GM19467 (cell line): Measurements from ENCODE around the gene STX12.
"Not testable (repeated sequence)": the region's sequence is repeated elsewhere in the genome, so short reads cannot be mapped to it uniquely, and the experiment has no call there.

ENCODE experiments used
- ATAC-seq: cut with Tn5 transposase; IDR thresholded peaks from one replicate; pipeline ENCODE4 v1.9.1; 2021; ENCODE audit warnings: mild to moderate bottlenecking, moderate library complexity; ENCODE audit not compliant: unreplicated experiment

Gene STX12

DNA sequence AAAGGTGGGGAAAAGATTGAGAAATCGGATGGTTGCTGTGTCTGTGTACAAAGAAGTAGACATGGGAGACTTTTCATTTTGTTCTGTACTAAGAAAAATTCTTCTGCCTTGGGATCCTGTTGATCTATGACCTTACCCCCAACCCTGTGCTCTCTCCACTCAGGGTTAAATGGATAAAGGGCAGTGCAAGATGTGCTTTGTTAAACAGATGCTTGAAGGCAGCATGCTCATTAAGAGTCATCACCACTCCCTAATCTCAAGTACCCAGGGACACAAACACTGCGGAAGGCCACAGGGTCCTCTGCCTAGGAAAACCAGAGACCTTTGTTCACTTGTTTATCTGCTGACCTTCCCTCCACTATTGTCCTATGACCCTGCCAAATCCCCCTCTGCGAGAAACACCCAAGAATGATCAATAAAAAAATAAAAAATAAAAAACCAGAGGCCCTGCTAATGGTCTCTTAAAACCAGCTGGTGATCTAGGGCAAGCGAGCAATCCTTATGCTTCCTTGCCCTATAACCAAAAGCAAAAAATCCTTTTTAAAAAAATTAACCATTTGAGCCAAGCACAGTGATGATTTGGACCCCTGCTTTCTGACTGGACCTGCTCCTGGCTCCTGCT is 56.4 kb downstream of the STX12 start:
- not testable (repeated sequence) for ATAC-seq

DNA sequence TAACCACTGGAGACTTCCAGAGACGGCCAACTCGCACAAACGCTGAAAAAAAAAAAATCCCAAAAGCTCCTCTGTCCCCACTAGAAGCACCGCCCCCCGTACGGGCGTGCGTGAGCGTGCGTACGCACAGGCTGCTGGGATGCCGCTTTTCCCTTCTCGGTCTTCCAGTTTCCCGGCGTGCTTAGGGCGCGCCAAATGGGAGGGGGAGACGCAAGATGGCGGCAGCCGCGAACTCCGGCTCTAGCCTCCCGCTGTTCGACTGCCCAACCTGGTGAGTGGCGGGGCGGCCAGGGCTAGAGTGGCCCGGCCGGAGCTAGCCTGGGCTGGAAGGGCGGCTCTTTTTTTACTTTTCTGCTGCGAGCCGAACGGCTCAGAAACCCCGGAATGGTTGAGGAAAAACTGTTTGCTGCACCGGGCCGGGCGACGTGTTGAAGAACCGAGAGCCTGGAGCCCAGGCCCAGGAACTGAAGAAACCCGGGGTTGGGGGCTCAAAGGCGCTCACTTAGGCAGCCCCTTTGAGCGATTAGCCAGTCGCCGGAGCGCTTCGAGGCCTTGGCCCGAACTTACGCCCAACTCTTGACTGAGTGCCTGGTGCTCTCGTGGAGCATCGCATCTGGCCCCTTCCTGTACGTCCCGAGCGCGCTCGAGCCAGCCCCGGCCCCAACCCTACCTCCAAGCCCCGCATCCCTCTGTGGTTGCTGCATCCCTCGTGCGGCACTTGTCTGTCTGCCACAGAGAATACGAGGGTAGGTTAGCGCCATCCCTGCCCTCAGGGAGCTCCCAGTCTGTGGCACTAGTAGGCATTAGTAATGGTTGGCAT is 57.8 kb downstream of the STX12 start, which contains the start of gene PPP1R8:
PPP1R8 (plus strand) TSS at position 162 of the 820 bp plus-strand sequence; CDS start at position 216, 54 bp downstream.
- ATAC-seq: peak; percentile 86

DNA sequence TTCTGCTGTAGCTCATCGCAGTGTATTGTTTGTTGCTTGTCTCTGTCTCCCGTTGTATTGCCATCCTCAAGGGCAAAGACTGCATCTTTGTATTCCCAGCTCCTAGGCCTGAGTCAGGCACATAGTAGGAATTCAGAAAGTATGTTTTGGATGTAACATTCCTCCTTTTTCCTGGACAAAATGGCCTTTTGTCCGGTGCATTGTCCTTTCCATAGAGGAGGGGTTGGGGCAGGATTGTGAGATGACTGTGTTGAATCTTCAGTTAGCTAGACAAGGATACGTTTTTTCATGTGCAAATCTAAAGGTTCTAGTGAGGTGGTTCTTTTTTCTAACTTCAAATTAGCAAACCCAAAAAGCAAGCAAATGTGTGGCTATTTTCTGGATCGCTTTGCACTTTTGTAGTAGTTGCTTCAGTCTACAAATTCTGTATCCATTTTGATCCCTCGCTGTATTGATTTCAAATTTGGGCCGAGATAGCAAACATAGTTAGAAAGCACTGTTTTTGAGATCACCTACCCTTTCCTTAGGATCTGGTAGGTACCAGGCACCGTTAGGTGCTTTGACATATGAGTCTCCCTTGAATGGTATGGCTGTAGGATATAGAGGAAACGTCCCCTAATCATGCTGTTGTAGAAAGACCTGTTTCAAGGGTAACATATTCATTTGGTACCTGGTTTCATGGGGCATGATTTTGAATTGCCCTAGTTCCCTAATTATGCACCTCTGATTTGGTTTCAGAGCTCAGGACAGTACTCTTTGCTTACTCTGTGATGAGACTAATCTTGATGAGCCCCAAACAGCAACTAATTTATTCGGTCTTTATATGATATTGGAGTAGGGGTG is 58.8 kb downstream of the STX12 start:
- no peak for ATAC-seq

DNA sequence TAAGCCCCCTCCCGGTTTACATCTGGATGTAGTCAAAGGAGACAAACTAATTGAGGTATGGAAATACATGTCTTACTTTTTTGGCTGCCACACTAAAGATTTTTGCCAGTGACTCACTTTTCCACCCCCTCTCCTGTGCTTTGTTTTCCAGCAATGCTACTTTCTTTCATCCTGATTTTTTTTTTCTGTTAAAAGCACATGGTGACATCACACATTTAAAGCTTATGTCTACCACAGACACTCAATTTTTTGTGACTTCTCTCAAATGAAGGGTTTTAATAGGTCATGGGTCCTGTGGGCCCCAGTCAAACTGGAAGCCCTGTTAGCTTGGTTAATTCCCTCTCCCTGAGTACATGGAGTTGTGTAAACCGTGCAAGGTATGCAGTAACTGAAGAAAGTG is 59.7 kb downstream of the STX12 start:
- ATAC-seq: no peak

DNA sequence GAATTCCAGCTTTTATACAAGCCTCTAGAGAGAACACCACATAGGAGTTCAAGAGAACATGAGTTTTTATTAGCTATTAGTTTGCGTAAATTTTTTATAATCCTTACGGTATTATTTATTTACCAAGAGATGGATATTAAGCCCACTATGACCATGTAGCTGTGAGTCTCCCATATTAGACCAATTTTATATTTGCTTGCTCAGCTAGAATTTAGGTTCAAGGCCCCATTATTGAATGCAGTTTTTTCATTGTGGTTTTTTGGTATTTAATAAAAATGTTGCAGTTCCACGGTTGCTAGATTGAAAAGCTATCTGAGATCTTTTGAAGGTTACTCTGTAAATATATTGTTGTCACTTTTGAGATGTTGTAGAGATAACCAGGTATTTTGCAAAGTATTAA is 60.5 kb downstream of the STX12 start:
- no peak for ATAC-seq

DNA sequence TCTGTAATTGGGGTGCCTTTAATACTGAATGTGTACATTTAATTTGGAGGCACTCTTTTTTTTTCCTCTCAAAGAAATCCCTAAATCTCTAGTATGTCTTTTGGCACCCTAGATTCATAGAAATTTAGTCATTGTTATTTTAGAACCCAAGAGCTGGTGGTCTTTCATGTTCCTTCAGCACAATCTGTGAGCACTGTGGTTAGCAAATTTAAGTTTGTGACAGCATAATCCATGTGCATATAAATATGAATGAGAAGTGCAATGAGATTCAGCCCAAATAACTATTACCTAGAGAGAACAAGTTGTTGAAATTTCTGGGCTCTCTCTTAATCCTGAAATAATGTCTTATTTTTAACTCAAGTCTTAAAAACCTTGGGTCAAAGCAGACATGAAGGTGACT is 62.0 kb downstream of the STX12 start:
- no peak for ATAC-seq

DNA sequence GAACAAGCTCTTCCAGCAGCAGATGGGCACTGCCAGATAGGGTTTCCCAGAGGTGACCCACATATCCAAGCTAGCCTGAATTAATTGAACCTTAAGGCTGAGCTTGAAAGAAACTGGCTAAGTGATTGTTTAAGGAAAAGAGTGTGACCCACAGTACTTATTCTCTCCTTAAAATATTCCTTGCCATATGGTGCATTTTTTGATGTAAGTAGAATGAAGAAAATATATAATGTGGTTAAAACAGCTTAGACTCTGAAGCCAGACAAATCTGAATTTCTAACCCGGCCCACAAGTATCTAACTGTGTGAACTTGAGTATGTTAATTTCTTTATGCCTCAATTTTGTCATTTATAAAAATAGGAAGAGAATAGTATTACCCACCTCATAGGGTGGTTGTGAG is 62.5 kb downstream of the STX12 start:
- ATAC-seq: no peak

DNA sequence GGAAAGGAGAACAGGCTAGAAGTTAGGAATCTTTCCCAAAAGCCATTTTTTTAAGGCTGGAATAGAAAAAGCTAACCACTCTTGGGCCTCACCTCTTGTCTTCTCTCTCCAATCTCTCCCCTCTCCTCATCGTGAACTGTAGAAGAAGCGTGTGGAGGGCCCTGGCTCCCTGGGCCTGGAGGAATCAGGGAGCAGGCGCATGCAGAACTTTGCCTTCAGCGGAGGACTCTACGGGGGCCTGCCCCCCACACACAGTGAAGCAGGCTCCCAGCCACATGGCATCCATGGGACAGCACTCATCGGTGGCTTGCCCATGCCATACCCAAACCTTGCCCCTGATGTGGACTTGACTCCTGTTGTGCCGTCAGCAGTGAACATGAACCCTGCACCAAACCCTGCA is 76.9 kb downstream of the STX12 start:
- no peak for ATAC-seq

DNA sequence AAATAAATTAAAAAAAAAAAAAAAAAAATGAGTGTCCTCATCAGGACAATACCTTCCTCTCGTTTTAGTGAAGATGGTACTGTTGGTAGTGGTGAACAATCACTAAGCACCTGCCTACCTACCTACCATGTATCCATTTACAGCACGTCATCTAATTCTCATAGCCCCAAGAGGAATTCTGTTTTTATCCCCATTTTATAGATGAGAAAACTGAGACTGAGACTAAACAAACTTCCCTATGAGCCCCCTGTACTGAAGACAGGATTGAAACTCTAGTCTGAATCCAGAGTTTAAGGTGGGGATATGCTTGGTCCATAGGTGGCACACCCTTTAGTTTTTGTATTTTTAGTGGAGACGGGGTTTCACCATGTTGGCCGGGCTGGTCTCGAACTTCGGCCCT is 82.1 kb downstream of the STX12 start:
- ATAC-seq: no peak

DNA sequence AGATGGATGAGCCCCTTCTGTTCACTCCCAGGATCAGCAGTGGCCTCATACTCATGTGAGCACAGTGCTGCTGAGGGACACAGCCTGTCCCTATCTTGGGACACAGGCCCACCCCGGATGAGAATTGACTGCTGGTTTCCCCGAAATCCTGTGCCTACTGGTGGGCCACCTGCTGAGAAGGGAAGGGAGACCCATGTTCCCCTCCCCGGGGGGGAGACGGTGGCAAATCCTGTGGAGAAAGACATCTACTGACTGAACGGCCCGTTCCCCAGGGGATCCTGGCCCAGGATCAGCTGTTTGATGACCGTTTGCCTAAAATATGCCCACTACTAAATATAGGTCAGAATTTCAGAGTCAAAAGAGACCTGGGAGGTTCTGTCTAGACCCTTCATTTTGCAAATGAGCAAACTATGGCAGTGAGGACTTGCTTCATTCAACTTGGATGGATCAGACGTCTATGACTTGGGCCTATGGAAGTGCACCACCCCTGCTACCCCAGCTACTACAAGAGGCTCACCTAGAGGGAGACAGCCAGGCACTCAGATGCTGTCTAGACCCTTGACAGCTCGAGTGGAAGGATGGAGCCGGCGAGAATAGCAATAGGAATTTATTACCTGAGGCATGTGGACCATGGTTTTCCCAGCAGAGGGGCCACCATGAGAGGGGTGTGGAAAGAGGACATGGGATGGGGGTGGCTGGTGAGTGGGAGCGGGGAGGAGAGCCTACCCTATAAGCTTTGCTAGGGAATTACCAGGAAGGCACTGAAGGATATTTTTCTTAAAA is 83.7 kb downstream of the STX12 start:
- ATAC-seq: no peak

DNA sequence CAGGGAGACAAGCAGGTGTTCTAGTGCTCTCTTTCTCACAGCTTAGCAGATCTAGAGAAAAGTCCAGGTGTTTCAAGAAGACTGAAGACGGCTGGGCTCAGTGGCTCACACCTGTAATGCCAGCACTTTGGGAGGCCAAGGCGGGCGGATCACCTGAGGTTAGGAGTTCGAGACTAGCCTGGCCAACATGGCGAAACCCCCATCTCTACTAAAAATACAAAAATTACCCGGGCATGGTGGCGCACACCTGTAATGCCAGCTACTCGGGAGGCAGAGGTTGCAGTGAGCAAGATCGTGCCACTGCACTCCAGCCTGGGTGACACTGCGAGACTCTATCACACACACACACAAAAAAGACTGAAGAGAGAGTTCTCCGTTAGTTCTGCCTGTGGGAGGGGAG is 84.5 kb downstream of the STX12 start:
- not testable (repeated sequence) for ATAC-seq

DNA sequence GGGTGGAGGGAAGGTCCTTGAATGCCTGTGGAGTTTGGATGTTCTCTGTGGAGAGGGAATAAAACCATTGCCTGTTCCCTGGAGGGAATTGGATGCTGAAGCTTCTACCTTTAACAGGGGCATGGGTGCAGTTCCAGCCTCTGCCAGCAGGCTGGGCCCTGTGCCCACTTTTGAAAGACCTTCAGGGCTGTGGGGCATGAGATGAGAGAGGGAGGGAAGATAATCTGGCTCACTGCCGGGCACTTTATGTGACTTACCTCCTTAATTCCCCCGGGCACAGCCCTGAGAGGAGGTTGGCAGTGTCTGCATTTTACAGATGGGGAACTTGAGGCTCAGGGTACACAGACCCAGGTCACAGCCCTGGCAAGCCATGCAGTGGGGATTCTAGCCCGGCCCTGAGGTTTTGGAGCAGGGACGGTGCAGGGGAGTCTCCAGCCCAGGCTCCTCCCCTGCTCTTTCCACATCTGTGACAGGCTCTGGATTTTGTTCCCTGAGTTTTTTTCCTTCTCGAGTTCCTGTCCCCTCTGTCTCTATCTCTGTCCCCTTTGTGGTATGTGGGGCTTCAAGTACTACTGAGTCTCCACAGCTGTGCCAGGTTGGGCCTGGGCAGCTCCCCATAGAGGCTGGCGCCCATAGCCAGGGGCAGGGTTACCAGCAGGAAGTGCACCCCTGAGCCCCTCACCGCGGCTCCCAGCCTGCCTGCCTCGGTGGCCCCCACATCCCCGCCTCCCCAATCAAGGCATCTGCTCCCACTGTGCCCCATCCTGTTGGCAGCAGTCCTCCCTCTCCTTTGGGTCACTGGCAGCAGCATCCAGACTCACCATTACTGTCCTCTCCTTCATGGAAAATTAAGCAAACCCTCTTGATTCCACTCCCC is 85.3 kb downstream of the STX12 start:
- ATAC-seq: peak; percentile 73

DNA sequence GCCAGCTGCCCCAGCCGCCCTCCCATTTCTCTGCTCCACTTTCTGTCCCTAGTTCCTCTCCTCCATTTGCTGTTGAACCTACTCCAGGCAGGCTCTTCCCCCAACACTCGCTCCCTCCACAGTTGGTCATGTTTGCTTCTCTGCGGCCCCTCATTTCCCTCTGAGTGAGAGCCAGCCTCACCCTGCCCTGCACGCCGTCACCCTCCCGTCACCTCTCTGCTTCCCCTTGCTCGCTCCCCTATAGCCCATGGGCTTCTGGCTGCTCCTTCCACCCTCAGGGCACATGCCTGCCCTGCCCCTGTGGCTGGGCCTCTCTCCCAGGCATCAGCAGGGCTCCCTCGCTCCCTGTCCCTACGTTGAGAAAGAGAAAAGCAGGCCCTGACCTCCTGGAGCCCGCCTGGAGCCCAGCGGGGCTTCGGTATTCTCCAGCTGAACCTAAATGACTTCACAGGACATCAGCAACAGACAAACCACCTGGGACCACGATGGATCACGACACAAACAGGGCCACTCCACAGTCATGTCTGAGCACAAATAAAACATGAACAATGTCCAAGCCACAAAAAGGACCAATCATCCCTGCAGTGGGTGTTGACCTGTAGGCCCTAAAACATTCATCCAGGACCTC is 86.0 kb downstream of the STX12 start:
- no peak for ATAC-seq

DNA sequence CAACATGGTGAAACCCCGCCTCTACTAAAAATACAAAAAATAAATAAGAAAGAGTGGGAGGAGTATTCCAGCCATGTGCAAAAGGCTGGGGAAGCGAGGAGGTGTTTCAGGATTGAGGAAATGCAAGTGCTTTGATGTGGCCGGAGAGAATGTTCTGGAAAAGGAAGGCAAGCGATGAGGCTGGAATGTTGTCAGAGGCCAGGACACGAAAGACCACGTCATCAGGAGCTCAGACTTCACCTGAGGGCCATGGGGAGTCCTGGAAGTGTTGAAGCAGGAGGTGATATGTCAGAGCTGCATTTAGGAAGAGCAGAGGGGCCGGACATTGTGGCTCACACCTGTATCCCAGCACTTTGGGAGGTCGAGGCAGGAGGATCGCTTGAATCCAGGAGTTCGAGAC is 88.4 kb downstream of the STX12 start:
- no peak for ATAC-seq

DNA sequence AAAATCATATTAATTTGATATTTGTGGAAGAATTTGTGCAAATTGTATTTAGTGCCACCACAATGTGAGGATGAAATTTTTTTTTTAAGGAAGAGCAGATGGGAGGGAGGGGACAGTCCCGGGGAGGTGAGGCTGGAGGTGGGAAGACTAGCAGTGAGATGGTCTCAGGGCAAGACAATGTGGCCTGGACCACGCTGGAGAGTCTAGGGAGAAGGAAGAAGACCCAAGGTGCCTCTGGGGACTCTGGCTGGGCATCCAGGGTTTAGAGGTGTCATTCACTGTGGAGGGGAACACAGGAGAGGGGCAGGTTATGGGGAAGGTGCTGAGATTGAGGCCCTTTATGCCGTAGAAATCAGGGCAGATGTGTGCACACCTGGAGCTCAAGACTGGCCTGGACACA is 89.0 kb downstream of the STX12 start:
- ATAC-seq: no peak

DNA sequence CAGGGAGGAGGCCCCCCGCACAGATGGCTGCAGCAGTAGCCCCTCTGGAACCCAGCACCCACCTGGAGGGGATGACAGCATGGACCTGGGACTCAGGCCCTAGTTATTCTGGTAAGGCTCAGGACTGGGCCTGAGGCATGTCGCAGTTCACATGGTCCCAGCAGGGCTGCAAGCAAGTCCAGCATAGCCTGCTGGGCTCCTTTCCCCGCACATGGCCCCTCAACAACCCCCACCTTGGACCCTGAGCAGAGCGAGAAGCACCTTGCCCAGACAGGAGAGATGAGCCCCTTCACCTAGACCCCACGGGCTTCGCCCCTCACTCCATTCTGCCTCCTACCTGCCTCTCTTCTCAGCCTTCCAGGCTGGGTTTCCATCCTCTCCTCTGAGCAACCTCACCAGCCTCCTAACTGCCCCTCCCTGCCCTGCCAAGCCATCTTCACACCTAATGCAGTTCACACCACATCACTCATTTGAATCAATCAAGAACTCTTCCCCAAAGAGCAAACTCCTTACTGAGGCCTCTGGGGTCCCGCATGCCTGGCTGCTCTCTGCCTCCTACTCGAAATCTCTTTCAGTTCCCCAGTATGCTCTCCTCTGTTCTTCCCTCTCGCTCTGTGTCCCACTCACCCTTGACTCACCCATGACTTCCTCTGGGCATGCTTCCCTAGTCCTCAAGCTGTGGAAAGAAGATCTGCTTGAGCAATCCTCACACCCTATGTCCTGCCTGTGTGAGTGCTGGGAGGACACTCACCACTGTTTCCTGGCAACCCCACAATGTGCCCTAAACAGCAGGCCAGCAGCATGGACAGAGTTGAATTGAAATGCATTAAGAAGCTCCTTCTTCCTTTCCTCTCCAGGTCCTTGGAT is 89.9 kb downstream of the STX12 start:
- no peak for ATAC-seq

DNA sequence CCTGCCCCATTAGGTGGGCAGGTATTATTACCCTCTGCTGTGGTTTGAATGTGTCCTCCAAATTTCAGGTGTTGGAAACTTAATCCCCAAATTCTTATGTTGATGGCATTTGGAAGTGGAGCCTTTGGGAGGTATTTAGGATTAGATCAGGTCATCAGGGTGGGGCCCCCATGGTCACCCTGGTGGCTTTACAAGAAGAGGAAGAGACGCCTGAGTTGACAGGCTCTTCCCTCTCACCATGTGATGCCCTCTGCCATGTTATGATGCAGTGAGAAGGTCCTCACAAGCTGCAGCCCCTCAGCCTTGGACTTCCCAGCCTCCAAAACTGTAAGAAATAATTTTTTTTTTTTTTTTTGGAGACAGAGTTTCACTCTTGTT is 90.5 kb downstream of the STX12 start:
- ATAC-seq: no peak

DNA sequence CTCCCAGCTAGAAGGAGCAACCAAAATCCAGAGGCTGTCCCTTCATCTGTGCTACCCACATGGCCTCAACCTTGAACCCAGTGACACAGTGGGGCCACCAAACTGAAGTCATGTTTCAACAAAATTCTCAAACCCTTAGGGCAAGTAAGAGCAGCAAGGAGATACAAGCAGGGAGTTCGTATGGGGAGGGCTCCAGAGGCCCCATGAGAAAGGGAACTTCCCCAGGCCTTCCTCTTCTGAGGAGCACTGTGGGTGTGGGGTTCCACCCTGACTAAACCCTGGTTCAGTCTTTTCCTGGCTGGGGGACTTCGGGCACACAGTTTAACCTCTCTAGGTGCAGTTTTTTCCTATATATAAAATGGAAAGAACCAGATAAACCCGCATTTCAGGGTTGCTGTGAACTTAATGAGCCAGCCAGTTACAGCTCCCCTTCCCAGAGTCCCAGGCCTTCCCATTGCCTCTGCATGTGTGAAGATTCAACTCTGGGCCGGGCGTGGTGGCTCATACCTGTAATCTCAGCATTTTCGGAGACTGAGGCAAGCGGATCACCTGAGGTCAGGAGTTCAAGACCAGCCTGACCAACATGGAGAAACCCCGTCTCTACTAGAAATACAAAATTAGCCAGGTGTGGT is 91.4 kb downstream of the STX12 start:
- ATAC-seq: no peak
